Neural progenitor cell (in vitro differentiated cells): ENCODE measurements around the gene LCP1. TPM values are rescaled to one million over a fixed set of nuclear protein-coding genes. Genes with fewer than 3 reads are reported as not detected.
A peak's percentile ranks its signal among the peaks of the same experiment; 100 is the strongest.

ENCODE experiments used
- DNase-seq: peaks from one replicate; pipeline ENCODE4 v3.0.0-alpha.2; 2016; ENCODE audit warnings: low spot score
- H2AFZ ChIP-seq: fragments of 200-600 bp; sonication (generic); replicated peaks from 2 replicates; pipeline ENCODE4 v1.6.1; 2016; ENCODE audit warnings: antibody characterized with exemption
- H3F3A ChIP-seq: fragments of 200-600 bp; sonication (generic); 2 replicates; pipeline ENCODE4 v1.6.1; 2016; ENCODE audit warnings: antibody characterized with exemption, low read depth
- H3K27ac ChIP-seq: fragments of 200-600 bp; sonication (generic); 2 replicates; pipeline ENCODE4 v1.5.1; 2016; ENCODE audit warnings: mild to moderate bottlenecking
- H3K27me3 ChIP-seq: fragments of 200-600 bp; sonication (generic); 2 replicates; pipeline ENCODE4 v1.6.1; 2016; ENCODE audit warnings: mild to moderate bottlenecking, moderate library complexity
- H3K36me3 ChIP-seq: fragments of 200-600 bp; sonication (generic); 2 replicates; pipeline ENCODE4 v1.5.1; 2016
- H3K4me1 ChIP-seq: fragments of 200-600 bp; sonication (generic); 2 replicates; pipeline ENCODE4 v1.6.1; 2016; ENCODE audit warnings: mixed run types
- H3K4me2 ChIP-seq: fragments of 200-600 bp; sonication (generic); 2 replicates; pipeline ENCODE4 v1.6.1; 2016
- H3K4me3 ChIP-seq: fragments of 200-600 bp; sonication (generic); 2 replicates; pipeline ENCODE4 v1.5.1; 2016
- H3K79me2 ChIP-seq: fragments of 200-600 bp; sonication (generic); 2 replicates; pipeline ENCODE4 v1.6.1; 2016; ENCODE audit warnings: low read depth
- H3K9ac ChIP-seq: fragments of 200-600 bp; sonication (generic); 2 replicates; pipeline ENCODE4 v1.6.1; 2016
- H3K9me3 ChIP-seq: fragments of 200-600 bp; sonication (generic); 2 replicates; pipeline ENCODE4 v1.5.1; 2016; ENCODE audit warnings: low read depth
- H4K20me1 ChIP-seq: fragments of 200-600 bp; sonication (generic); 2 replicates; pipeline ENCODE4 v1.6.1; 2016; ENCODE audit warnings: low read depth
- H3K27ac Mint-ChIP-seq: 3 replicates; pipeline ENCODE4 v1.8.0; 2021; ENCODE audit warnings: mixed read lengths
- H3K27me3 Mint-ChIP-seq: 2 replicates; pipeline ENCODE4 v1.8.0; 2022; ENCODE audit warnings: low read depth, mild to moderate bottlenecking, inconsistent platforms, moderate library complexity, mixed read lengths; ENCODE audit not compliant: insufficient read depth
- H3K36me3 Mint-ChIP-seq: 3 replicates; pipeline ENCODE4 v1.8.0; 2021; ENCODE audit warnings: mixed read lengths
- H3K4me1 Mint-ChIP-seq: 3 replicates; pipeline ENCODE4 v1.8.0; 2021; ENCODE audit warnings: mixed read lengths
- H3K4me3 Mint-ChIP-seq: 3 replicates; pipeline ENCODE4 v1.8.0; 2021; ENCODE audit warnings: mild to moderate bottlenecking, moderate library complexity, mixed read lengths
- H3K9me3 Mint-ChIP-seq: 3 replicates; pipeline ENCODE4 v1.8.0; 2020; ENCODE audit warnings: mixed read lengths
- EZH2 ChIP-seq: fragments of 200-600 bp; sonication (generic); IDR thresholded peaks from 2 replicates; pipeline ENCODE4 v1.6.1; 2017; ENCODE audit warnings: antibody characterized with exemption, mild to moderate bottlenecking, moderate library complexity
- EZH2phosphoT487 ChIP-seq: fragments of 200-600 bp; sonication (generic); IDR thresholded peaks from 2 replicates; pipeline ENCODE4 v1.6.1; 2017; ENCODE audit warnings: antibody characterized with exemption
- total RNA-seq: library from RNA; depleted of rRNA; stranded (reverse); fragments of >200 nt; gene quantifications from 2 replicates; pipeline ENCODE4 v1.2.3, GENCODE V29; 2015; ENCODE audit warnings: low replicate concordance
- TF ChIP-seq, protein P1 (sequence below): fragments of 200-600 bp; sonication (generic); IDR thresholded peaks from 2 replicates; pipeline ENCODE4 v1.5.1; 2017; ENCODE audit warnings: antibody characterized with exemption, mild to moderate bottlenecking

The LCP1 gene
- total RNA-seq, 1 donor from 2014 or later: 2.2 TPM

DNA sequence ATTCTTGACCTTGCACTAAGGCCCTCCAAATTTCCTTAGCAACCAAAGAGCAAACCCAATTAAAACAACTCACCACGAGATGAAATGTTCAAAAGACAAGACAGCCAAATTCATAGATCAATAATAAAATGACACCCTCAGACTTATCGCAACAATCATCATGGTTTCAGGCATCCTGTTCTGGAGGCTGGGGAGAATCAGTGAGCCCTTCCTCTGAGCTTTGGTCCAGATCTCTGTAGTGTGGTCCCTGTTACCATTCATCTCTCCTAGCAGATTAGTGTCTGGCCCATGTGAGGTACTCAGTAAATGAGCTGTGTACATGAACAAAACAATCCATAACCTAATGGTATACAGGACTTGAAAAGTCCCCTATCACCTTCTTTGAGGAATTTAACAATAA lies 12.2 kb downstream of the LCP1 start:
- Histone ChIP-seq H3K27me3 (peaks cover 9% of the 10 kb centered on the region), H3K36me3 (no peaks in the 10 kb centered on the region), H3K9me3 (no peaks in the 10 kb centered on the region), H3K4me2 (no peak overlapping the region), H3K9ac (no peak overlapping the region), H4K20me1 (no peaks in the 10 kb centered on the region), H3K27ac (no peak overlapping the region), H3K4me1 (peaks cover 14% of the 10 kb centered on the region), H3F3A (no peaks in the 10 kb centered on the region), H3K4me3 (no peak overlapping the region), H3K79me2 (no peaks in the 10 kb centered on the region), H2AFZ (no peak overlapping the region)
- Mint-ChIP-seq H3K36me3 (no peaks in the 10 kb centered on the region), H3K27ac (peak overlapping the region; percentile 13), H3K4me1 (peaks cover 23% of the 10 kb centered on the region), H3K4me3 (no peak overlapping the region), H3K27me3 (peaks cover 11% of the 10 kb centered on the region), H3K9me3 (no peaks in the 10 kb centered on the region)
- no peak for DNase-seq
- TF ChIP-seq, protein P1, sequence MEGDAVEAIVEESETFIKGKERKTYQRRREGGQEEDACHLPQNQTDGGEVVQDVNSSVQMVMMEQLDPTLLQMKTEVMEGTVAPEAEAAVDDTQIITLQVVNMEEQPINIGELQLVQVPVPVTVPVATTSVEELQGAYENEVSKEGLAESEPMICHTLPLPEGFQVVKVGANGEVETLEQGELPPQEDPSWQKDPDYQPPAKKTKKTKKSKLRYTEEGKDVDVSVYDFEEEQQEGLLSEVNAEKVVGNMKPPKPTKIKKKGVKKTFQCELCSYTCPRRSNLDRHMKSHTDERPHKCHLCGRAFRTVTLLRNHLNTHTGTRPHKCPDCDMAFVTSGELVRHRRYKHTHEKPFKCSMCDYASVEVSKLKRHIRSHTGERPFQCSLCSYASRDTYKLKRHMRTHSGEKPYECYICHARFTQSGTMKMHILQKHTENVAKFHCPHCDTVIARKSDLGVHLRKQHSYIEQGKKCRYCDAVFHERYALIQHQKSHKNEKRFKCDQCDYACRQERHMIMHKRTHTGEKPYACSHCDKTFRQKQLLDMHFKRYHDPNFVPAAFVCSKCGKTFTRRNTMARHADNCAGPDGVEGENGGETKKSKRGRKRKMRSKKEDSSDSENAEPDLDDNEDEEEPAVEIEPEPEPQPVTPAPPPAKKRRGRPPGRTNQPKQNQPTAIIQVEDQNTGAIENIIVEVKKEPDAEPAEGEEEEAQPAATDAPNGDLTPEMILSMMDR: no peak
- TF ChIP-seq EZH2phosphoT487 (no peak), EZH2 (no peak)

DNA sequence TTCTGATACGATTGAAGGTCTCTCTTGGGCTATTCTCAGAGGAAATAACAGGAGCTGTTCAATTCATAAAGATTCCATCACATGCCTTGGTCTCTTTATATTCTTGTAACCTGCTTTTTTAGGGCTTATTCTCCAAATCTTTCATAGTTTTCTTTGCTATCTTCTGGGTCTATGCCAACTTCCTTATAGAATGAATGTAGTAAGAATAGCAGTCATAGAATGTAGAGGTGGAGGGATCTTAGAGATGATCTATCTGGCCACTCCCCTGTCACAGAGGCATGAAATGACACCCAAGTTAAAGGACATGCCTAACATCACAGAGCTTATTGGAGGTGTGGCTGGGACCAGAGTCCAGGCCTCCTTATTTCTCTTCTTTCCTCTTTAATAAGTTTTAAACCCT lies 13.2 kb downstream of the LCP1 start:
- no peaks in the 10 kb centered on the region for H3F3A ChIP-seq
- no peak overlapping the region for H3K4me3 ChIP-seq
- H3K4me2 ChIP-seq: no peak overlapping the region
- TF ChIP-seq EZH2 (no peak), EZH2phosphoT487 (no peak)
- TF ChIP-seq, protein P1: no peak
- H3K4me1 Mint-ChIP-seq: peaks cover 23% of the 10 kb centered on the region
- H3K36me3 Mint-ChIP-seq: no peaks in the 10 kb centered on the region
- no peak overlapping the region for H3K9ac ChIP-seq
- H4K20me1 ChIP-seq: no peaks in the 10 kb centered on the region
- H3K36me3 ChIP-seq: no peaks in the 10 kb centered on the region
- peaks cover 14% of the 10 kb centered on the region for H3K4me1 ChIP-seq
- no peaks in the 10 kb centered on the region for H3K9me3 ChIP-seq
- H3K79me2 ChIP-seq: no peaks in the 10 kb centered on the region
- H3K27me3 ChIP-seq: peaks cover 9% of the 10 kb centered on the region
- H3K4me3 Mint-ChIP-seq: no peak overlapping the region
- peaks cover 11% of the 10 kb centered on the region for H3K27me3 Mint-ChIP-seq
- no peak for DNase-seq
- no peak overlapping the region for H2AFZ ChIP-seq
- H3K27ac ChIP-seq: no peak overlapping the region
- no peak overlapping the region for H3K27ac Mint-ChIP-seq
- peaks cover 2% of the 10 kb centered on the region for H3K9me3 Mint-ChIP-seq

DNA sequence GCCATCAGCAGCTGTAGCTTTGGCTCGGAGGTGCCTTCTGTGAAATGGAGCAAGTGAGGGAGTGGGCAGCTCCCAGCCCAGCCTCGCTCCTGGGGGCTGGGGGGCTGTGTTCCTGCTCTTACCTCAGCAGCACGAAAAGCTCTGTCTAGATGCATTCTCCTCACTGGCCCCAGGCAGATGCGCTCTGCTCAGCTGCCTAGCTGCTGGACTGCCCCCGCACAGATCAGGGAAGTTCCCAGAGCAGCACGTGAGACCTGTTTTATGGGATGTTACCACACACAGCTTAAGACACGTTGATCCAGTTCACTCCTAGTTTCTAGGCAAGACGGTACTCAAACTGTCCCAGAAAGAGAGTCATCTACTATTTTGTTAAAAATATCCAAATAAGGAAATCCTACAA lies 13.6 kb downstream of the LCP1 start:
- no peak for DNase-seq
- no peak overlapping the region for H2AFZ ChIP-seq
- H3F3A ChIP-seq: no peaks in the 10 kb centered on the region
- peaks cover 11% of the 10 kb centered on the region for H3K27me3 Mint-ChIP-seq
- peaks cover 2% of the 10 kb centered on the region for H3K9me3 Mint-ChIP-seq
- TF ChIP-seq, protein P1: no peak
- TF ChIP-seq EZH2 (no peak), EZH2phosphoT487 (no peak)
- H3K27me3 ChIP-seq: peaks cover 9% of the 10 kb centered on the region
- no peaks in the 10 kb centered on the region for H3K9me3 ChIP-seq
- no peaks in the 10 kb centered on the region for H3K36me3 ChIP-seq
- no peaks in the 10 kb centered on the region for H3K36me3 Mint-ChIP-seq
- H4K20me1 ChIP-seq: no peaks in the 10 kb centered on the region
- no peak overlapping the region for H3K4me2 ChIP-seq
- H3K79me2 ChIP-seq: no peaks in the 10 kb centered on the region
- H3K27ac Mint-ChIP-seq: no peak overlapping the region
- H3K4me3 ChIP-seq: no peak overlapping the region
- H3K4me3 Mint-ChIP-seq: no peak overlapping the region
- no peak overlapping the region for H3K9ac ChIP-seq
- no peak overlapping the region for H3K27ac ChIP-seq
- peaks cover 14% of the 10 kb centered on the region for H3K4me1 ChIP-seq
- peaks cover 23% of the 10 kb centered on the region for H3K4me1 Mint-ChIP-seq
